Activated T-cell treated with anti-CD3 and anti-CD28 coated beads, Interleukin-2, amount 50 U/mL, for 24 hours (primary cell): Measurements from ENCODE around the gene IQSEC3.
"Not testable (repeated sequence)": the region's sequence is repeated elsewhere in the genome, so short reads cannot be mapped to it uniquely, and the experiment has no call there.

Source experiments
- DNase-seq: peaks from one replicate; pipeline ENCODE4 v3.0.0-alpha.2; 2020
- H3K27ac Mint-ChIP-seq: 2 replicates; pipeline ENCODE4 v1.8.0; 2020; ENCODE audit warnings: mild to moderate bottlenecking, mixed read lengths
- H3K27me3 Mint-ChIP-seq: 2 replicates; pipeline ENCODE4 v1.8.0; 2020; ENCODE audit warnings: mixed read lengths
- H3K36me3 Mint-ChIP-seq: 2 replicates; pipeline ENCODE4 v1.8.0; 2020; ENCODE audit warnings: low read depth, mixed read lengths
- H3K4me1 Mint-ChIP-seq: 2 replicates; pipeline ENCODE4 v1.8.0; 2020; ENCODE audit warnings: low read depth, mixed read lengths
- H3K4me3 Mint-ChIP-seq: 2 replicates; pipeline ENCODE4 v1.8.0; 2020; ENCODE audit warnings: mild to moderate bottlenecking, moderate library complexity, mixed read lengths
- H3K9me3 Mint-ChIP-seq: 2 replicates; pipeline ENCODE4 v1.8.0; 2020; ENCODE audit warnings: mixed read lengths

The IQSEC3 gene

DNA sequence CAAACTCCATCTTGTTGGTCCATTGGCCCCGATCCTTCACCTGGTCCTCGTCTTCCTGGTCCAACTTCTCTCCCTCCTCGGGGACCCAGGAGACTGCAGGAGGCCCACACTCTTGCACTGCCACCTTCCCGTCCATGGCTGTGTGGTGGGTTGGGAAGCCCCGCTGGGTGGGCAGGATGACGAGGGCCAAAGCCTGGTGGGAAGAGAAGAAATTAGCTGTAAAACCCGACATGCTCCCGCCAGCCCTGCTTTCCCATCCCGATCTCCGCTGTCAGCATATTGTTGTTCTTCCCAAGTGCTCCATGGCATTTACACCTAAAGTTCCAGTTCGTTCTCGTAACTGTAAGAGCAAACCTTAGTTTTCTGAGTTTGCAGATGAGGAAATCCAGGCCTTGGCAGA, 143.3 kb downstream of the IQSEC3 start:
- no peak overlapping the region for H3K4me3 Mint-ChIP-seq
- peaks cover 74% of the 10 kb centered on the region for H3K27me3 Mint-ChIP-seq
- H3K9me3 Mint-ChIP-seq, result no peaks in the 10 kb centered on the region
- no peak overlapping the region for H3K27ac Mint-ChIP-seq
- DNase-seq, result no peak
- no peaks in the 10 kb centered on the region for H3K36me3 Mint-ChIP-seq
- H3K4me1 Mint-ChIP-seq, result peaks cover 5% of the 10 kb centered on the region

DNA sequence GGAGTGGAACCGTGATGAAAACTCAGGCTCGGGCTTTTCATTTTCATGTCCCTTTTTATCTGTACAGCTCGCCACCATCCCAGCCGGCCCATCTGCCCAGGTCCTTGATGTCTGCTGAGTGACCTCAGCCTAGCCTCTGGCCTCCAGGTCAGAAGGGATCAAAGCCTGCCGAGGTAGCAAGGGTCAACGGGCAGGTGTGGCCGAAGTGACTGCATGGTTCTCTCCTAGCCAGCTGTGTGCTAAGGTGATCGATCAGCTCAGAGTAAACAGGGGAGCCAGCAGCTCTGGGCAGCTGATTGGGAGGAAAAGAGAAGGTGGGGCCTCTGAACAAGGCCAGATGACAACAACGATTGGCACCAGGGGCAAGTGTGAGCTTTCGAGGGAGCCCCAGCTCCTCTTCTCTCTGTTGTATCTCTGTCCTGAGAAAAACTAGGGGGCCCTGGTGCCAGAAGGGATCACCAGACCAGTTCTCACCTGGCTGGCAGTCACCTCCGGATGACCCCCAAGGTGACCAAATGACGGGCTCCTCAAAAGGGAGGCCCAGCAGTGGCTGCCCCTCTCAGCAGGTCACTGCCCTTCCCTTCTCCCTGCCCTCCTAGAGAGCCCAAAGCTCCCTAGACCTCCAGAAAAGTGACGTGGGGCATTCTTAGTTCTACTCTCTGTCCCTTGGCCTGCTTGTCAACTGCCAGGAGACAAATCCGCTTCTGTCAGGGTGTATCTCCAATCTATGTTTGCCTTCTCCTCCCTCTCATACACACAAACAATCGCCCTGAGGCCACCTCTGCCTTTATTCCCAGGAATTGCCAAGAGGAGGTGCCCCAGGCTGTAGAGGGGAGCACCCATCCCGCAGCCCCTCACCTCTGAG, 143.9 kb downstream of the IQSEC3 start:
- Mint-ChIP-seq H3K4me1 (peaks cover 5% of the 10 kb centered on the region), H3K36me3 (no peaks in the 10 kb centered on the region), H3K4me3 (no peak overlapping the region), H3K27ac (no peak overlapping the region), H3K27me3 (peaks cover 69% of the 10 kb centered on the region), H3K9me3 (no peaks in the 10 kb centered on the region)
- no peak for DNase-seq

DNA sequence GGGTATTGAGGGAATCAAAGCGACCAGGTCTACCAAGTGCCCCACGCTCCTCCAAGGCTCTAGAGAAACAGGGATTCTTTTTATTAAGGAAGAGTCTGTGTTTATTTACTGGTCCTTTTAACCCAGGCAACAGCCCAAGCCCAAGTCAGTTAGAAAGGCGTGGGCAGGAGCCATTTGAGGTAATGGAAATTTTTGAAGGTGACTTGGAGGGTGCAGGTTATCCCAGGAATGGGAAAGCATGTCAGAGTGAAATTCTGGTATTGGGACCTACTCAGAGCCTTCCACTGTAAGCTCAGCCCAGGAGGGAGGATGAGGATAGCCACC, 144.5 kb downstream of the IQSEC3 start:
- Mint-ChIP-seq H3K27me3 (peaks cover 64% of the 10 kb centered on the region), H3K36me3 (no peaks in the 10 kb centered on the region), H3K4me1 (peaks cover 5% of the 10 kb centered on the region), H3K27ac (no peak overlapping the region), H3K9me3 (no peaks in the 10 kb centered on the region), H3K4me3 (no peak overlapping the region)
- DNase-seq, result no peak

GRCh38 chr12:211639-212414, 145.3 kb downstream of the IQSEC3 start:
- no peaks in the 10 kb centered on the region for H3K9me3 Mint-ChIP-seq
- H3K36me3 Mint-ChIP-seq, result no peaks in the 10 kb centered on the region
- peaks cover 56% of the 10 kb centered on the region for H3K27me3 Mint-ChIP-seq
- no peak for DNase-seq
- H3K27ac Mint-ChIP-seq, result no peak overlapping the region
- no peak overlapping the region for H3K4me3 Mint-ChIP-seq
- peaks cover 5% of the 10 kb centered on the region for H3K4me1 Mint-ChIP-seq

- H3K27ac Mint-ChIP-seq, result no peak overlapping the region
- H3K36me3 Mint-ChIP-seq, result no peaks in the 10 kb centered on the region
- H3K27me3 Mint-ChIP-seq, result peaks cover 52% of the 10 kb centered on the region
- no peak overlapping the region for H3K4me3 Mint-ChIP-seq
- no peaks in the 10 kb centered on the region for H3K9me3 Mint-ChIP-seq
- no peak for DNase-seq
- H3K4me1 Mint-ChIP-seq, result peaks cover 5% of the 10 kb centered on the region
Observed at GRCh38 chr12:212415-212714, 145.8 kb downstream of the IQSEC3 start.

DNA sequence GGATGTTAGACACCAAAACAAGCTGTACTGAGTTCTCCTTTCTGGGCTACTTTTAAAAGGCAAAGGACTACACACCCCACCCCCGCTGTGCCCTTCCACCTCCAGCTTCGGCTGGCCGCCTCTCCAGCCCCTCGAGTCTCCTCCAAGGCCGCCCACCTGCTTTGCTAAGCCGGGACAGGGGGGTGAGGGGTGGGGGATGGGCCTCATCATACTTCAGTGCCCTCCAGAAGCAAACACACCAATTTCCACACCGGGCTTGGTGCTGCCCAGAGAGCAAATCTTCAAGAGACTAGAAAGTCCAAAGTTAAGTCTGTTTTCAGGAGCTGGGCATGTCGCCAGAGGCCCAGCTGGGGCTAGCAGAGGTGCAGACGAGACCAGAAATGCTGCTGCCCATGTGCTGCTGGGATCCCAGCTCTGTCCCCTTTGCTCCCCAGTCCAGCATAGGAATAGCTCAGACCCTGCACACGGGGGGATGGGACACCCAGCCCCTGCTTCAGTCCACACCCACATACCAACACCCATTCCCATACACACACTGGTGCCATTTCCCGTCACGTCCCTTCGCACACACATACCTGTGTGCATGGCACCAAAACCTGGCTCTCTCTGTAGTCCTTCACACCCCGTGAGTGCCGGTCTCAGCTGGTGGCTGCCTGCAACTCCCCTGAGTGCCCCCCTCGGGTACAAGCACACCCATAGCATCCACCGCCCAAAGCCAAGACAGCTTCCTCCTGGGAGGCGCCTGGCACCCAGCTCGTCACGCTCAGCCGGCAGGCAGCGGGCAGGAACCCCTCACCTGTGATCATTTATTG, 146.4 kb downstream of the IQSEC3 start:
- H3K27me3 Mint-ChIP-seq, result peaks cover 50% of the 10 kb centered on the region
- H3K27ac Mint-ChIP-seq, result no peak overlapping the region
- no peak overlapping the region for H3K4me3 Mint-ChIP-seq

DNA sequence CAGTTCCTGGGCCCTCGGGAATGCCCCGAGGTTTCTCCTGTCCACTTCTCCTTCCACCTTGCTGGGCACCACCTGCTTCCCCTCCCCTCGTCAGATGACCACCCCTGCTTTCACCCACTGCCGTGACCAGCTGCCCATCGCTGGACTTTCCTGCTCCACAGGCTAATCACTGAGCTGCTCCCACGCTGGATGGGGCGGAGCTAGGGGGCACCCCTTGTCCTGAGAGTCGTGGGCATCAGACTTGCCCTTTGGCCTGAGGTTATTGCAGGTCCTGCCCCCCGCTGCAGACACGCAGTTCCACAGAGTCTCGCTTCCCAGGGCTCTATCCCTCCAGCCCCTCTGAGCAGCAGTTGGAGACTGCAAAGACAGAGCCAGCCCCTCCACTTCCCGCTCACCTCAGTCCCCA, 147.0 kb downstream of the IQSEC3 start:
- Mint-ChIP-seq H3K4me3 (no peak overlapping the region), H3K27me3 (peaks cover 48% of the 10 kb centered on the region), H3K36me3 (no peaks in the 10 kb centered on the region), H3K27ac (no peak overlapping the region), H3K4me1 (peaks cover 5% of the 10 kb centered on the region), H3K9me3 (no peaks in the 10 kb centered on the region)
- DNase-seq, result no peak

More for the DNA sequence above, 146.4 kb downstream of the IQSEC3 start:
- Mint-ChIP-seq H3K9me3 (no peaks in the 10 kb centered on the region), H3K4me1 (peaks cover 5% of the 10 kb centered on the region), H3K36me3 (no peaks in the 10 kb centered on the region)
- no peak for DNase-seq

DNA sequence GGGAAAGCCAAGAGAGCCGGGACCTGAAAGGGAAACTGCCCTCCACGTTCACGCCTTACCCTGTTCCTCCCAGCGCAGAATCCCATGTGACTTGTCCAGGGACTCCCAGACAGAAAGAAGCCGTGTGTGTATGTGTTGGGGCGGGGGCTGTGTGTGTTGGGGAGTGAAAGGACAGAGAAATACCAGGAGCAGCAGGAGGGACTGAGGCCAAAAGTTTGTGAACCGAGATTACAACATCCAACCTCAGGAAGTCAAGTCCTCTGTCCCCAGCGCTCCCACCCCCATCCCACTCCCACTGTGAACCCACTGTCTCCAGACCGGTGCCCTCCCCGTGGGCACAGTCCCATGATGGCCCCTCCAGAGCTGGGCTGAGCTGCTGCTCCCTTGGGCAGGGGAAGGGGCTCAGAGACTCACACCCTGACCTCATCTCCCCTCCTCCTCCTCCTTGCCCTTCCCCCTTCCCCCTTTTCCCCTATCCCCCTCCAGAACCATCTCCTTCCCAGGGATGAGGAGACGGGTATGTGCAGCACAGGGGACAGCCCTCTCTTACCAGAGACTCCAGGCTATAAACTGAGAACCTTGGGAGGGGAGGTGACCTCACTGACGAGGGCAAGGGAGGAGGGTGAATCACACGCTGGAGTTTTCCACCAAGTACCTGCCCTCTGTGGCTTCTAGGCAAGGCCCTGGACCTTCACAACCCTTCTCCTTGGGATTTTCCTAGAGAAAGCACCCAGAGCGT, 147.6 kb downstream of the IQSEC3 start, which contains the start of gene SLC6A12:
TSS of gene SLC6A12 (minus strand) at position 155 of the 739 bp plus-strand sequence. CDS start 4,171 bp downstream, outside the sequence.
- H3K4me1 Mint-ChIP-seq, result peaks cover 5% of the 10 kb centered on the region
- peaks cover 50% of the 10 kb centered on the region for H3K27me3 Mint-ChIP-seq
- no peaks in the 10 kb centered on the region for H3K9me3 Mint-ChIP-seq
- no peak within 1 kb of the TSS for H3K4me3 Mint-ChIP-seq
- H3K36me3 Mint-ChIP-seq, result no peaks in the 10 kb centered on the region
- peak within 1 kb of the TSS; percentile 32 for H3K27ac Mint-ChIP-seq
- no peak for DNase-seq

DNA sequence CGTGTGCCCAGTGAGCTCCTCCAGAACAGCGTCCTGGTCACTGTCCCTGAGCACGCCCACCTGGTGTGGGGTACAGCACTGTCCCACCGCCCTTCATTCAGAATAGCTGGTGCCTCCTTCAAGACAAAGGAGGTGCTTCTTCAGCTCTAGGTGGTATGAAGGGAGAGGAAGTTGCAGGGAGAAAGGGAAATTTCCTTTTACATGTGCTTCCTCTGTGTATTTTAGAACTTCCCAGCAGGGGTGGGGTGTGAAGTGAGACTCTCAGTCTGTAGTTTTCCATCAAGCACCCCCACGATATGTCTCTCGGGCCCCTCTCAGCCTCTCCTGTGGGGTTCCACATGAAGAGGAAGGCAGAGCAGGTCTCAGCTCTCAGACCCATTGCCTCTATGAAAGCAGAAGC, 148.5 kb downstream of the IQSEC3 start:
- H3K27ac Mint-ChIP-seq, result no peak overlapping the region
- H3K27me3 Mint-ChIP-seq, result peaks cover 47% of the 10 kb centered on the region
- peaks cover 5% of the 10 kb centered on the region for H3K4me1 Mint-ChIP-seq
- no peaks in the 10 kb centered on the region for H3K36me3 Mint-ChIP-seq
- DNase-seq, result no peak
- H3K4me3 Mint-ChIP-seq, result no peak overlapping the region
- no peaks in the 10 kb centered on the region for H3K9me3 Mint-ChIP-seq

GRCh38 chr12:217029-217428, 150.5 kb downstream of the IQSEC3 start:
- not testable (repeated sequence) for H3K36me3 Mint-ChIP-seq, H3K27ac Mint-ChIP-seq, H3K4me3 Mint-ChIP-seq, H3K4me1 Mint-ChIP-seq, H3K9me3 Mint-ChIP-seq, DNase-seq
- peaks cover 27% of the 10 kb centered on the region for H3K27me3 Mint-ChIP-seq

DNA sequence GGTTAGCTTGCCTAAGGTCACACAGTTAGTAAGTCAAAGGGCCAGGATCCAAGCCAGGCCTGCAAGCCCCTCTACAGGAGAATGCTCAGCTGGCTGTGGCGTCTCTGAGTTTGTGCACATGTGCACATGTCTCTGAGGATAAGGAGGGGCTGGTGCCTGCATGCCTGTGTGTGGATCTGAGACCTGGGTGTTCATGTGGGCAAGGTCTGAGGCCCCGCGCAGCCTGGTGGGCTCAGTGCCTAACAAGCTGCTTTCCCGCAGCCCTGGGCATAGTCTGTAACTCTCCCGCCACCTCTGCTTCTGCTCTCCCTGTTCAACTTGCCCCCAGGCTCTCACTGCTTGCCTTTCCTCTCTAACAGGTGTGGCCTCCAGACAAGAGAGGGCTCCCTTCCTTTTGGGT, 151.7 kb downstream of the IQSEC3 start:
- H3K4me3 Mint-ChIP-seq, result no peak overlapping the region
- DNase-seq, result no peak

GRCh38 chr12:218728-219590, 152.4 kb downstream of the IQSEC3 start:
- no peak for DNase-seq
- Mint-ChIP-seq H3K4me3 (no peak overlapping the region), H3K4me1 (no peaks in the 10 kb centered on the region), H3K9me3 (no peaks in the 10 kb centered on the region), H3K27me3 (peaks cover 10% of the 10 kb centered on the region), H3K27ac (no peak overlapping the region), H3K36me3 (no peaks in the 10 kb centered on the region)

More for the DNA sequence above, 151.7 kb downstream of the IQSEC3 start:
- no peaks in the 10 kb centered on the region for H3K4me1 Mint-ChIP-seq
- no peak overlapping the region for H3K27ac Mint-ChIP-seq
- H3K27me3 Mint-ChIP-seq, result peaks cover 17% of the 10 kb centered on the region
- H3K9me3 Mint-ChIP-seq, result no peaks in the 10 kb centered on the region
- no peaks in the 10 kb centered on the region for H3K36me3 Mint-ChIP-seq

DNA sequence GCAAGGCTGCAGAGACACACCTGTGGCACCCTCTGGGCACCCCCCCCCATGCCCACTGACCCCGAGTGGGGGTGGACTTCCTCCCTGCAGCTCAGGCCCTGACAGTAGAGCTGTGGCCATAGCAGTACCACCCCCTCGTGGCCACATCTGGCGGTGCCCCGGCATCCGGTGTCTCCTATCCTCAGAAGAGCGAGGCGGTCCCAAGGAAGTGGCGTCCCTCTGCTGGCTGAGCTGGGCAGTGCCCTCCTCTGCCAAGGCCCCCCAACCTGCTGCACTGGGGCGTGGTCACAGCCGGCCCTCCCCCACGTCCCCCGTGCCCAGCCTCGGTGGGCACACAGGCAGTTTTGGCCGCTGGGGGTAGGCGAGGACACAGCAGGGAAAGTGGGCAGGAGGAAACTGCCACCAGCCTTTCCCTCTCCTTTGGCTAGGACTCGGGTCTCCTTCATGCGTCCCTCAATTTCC, 153.4 kb downstream of the IQSEC3 start:
- no peaks in the 10 kb centered on the region for H3K9me3 Mint-ChIP-seq
- H3K4me3 Mint-ChIP-seq, result no peak overlapping the region
- peaks cover 8% of the 10 kb centered on the region for H3K27me3 Mint-ChIP-seq
- no peaks in the 10 kb centered on the region for H3K4me1 Mint-ChIP-seq
- DNase-seq, result peak; percentile 65
- H3K36me3 Mint-ChIP-seq, result no peaks in the 10 kb centered on the region
- no peak overlapping the region for H3K27ac Mint-ChIP-seq
